ENCODE data around the gene FN3KRP. TPM values are rescaled to one million over a fixed set of nuclear protein-coding genes. Genes with fewer than 3 reads are reported as not detected.

The FN3KRP gene
- total RNA-seq, 1 donor, result 7.2 TPM

- H3K4me1 ChIP-seq (ENCODE audit: insufficient read depth, low read length), result peaks cover 16% of the 10 kb centered on the region
- no peak overlapping the region for H3K4me3 ChIP-seq (ENCODE audit: low read length)
These were observed 18.8 kb upstream of the FN3KRP start for GRCh38 chr17:82697808-82698064.

GRCh38 chr17:82698065-82698973, 18.2 kb upstream of the FN3KRP start, which contains the start of gene RAB40B:
RAB40B (minus strand) TSS chr17:82698698; CDS start chr17:82698596, 102 bp downstream.
- H3K4me1 ChIP-seq (ENCODE audit: insufficient read depth, low read length), result peaks cover 16% of the 10 kb centered on the region
- H3K9me3 ChIP-seq (ENCODE audit: low read depth, low read length), result no peaks in the 10 kb centered on the region
- peak within 1 kb of the TSS; percentile 38 for H3K4me3 ChIP-seq (ENCODE audit: low read length)
- H3K27me3 ChIP-seq (ENCODE audit: insufficient read depth, low read length), result peaks cover 5% of the 10 kb centered on the region

More at GRCh38 chr17:82697808-82698064, 18.8 kb upstream of the FN3KRP start:
- H3K9me3 ChIP-seq (ENCODE audit: low read depth, low read length), result no peaks in the 10 kb centered on the region
- H3K27me3 ChIP-seq (ENCODE audit: insufficient read depth, low read length), result peaks cover 5% of the 10 kb centered on the region

GRCh38 chr17:82698974-82699442, 17.5 kb upstream of the FN3KRP start:
- H3K4me3 ChIP-seq (ENCODE audit: low read length), result peak overlapping the region; percentile 36
- H3K9me3 ChIP-seq (ENCODE audit: low read depth, low read length), result no peaks in the 10 kb centered on the region
- H3K4me1 ChIP-seq (ENCODE audit: insufficient read depth, low read length), result peaks cover 16% of the 10 kb centered on the region
- peaks cover 5% of the 10 kb centered on the region for H3K27me3 ChIP-seq (ENCODE audit: insufficient read depth, low read length)

- peaks cover 5% of the 10 kb centered on the region for H3K27me3 ChIP-seq (ENCODE audit: insufficient read depth, low read length)
- H3K9me3 ChIP-seq (ENCODE audit: low read depth, low read length), result no peaks in the 10 kb centered on the region
- H3K4me3 ChIP-seq (ENCODE audit: low read length), result no peak overlapping the region
- peaks cover 16% of the 10 kb centered on the region for H3K4me1 ChIP-seq (ENCODE audit: insufficient read depth, low read length)
These were observed 17.0 kb upstream of the FN3KRP start for GRCh38 chr17:82699551-82699950.

- peaks cover under 1% of the 10 kb centered on the region for H3K27me3 ChIP-seq (ENCODE audit: insufficient read depth, low read length)
- H3K4me1 ChIP-seq (ENCODE audit: insufficient read depth, low read length), result peaks cover 12% of the 10 kb centered on the region
- H3K4me3 ChIP-seq (ENCODE audit: low read length), result no peak overlapping the region
- no peaks in the 10 kb centered on the region for H3K9me3 ChIP-seq (ENCODE audit: low read depth, low read length)
These were observed 14.1 kb upstream of the FN3KRP start for GRCh38 chr17:82702231-82702927.

GRCh38 chr17:82703036-82703745, 13.3 kb upstream of the FN3KRP start:
- no peaks in the 10 kb centered on the region for H3K9me3 ChIP-seq (ENCODE audit: low read depth, low read length)

GRCh38 chr17:82703935-82704865, 12.3 kb upstream of the FN3KRP start:
- Histone ChIP-seq H3K9me3 (ENCODE audit: low read depth, low read length) (no peaks in the 10 kb centered on the region), H3K4me1 (ENCODE audit: insufficient read depth, low read length) (peaks cover 2% of the 10 kb centered on the region), H3K27me3 (ENCODE audit: insufficient read depth, low read length) (no peaks in the 10 kb centered on the region), H3K4me3 (ENCODE audit: low read length) (no peak overlapping the region)

More at GRCh38 chr17:82703036-82703745, 13.3 kb upstream of the FN3KRP start:
- no peaks in the 10 kb centered on the region for H3K27me3 ChIP-seq (ENCODE audit: insufficient read depth, low read length)
- H3K4me1 ChIP-seq (ENCODE audit: insufficient read depth, low read length), result peaks cover 5% of the 10 kb centered on the region
- no peak overlapping the region for H3K4me3 ChIP-seq (ENCODE audit: low read length)

GRCh38 chr17:82704886-82705285, 11.6 kb upstream of the FN3KRP start:
- no peak overlapping the region for H3K4me3 ChIP-seq (ENCODE audit: low read length)
- H3K9me3 ChIP-seq (ENCODE audit: low read depth, low read length), result no peaks in the 10 kb centered on the region
- no peaks in the 10 kb centered on the region for H3K4me1 ChIP-seq (ENCODE audit: insufficient read depth, low read length)
- no peaks in the 10 kb centered on the region for H3K27me3 ChIP-seq (ENCODE audit: insufficient read depth, low read length)

GRCh38 chr17:82705756-82706155, 10.8 kb upstream of the FN3KRP start:
- H3K27me3 ChIP-seq (ENCODE audit: insufficient read depth, low read length), result no peaks in the 10 kb centered on the region
- no peaks in the 10 kb centered on the region for H3K4me1 ChIP-seq (ENCODE audit: insufficient read depth, low read length)
- H3K4me3 ChIP-seq (ENCODE audit: low read length), result no peak overlapping the region
- no peaks in the 10 kb centered on the region for H3K9me3 ChIP-seq (ENCODE audit: low read depth, low read length)

GRCh38 chr17:82709024-82709675, 7.4 kb upstream of the FN3KRP start:
- no peaks in the 10 kb centered on the region for H3K27me3 ChIP-seq (ENCODE audit: insufficient read depth, low read length)
- no peaks in the 10 kb centered on the region for H3K4me1 ChIP-seq (ENCODE audit: insufficient read depth, low read length)
- H3K4me3 ChIP-seq (ENCODE audit: low read length), result no peak overlapping the region
- no peaks in the 10 kb centered on the region for H3K9me3 ChIP-seq (ENCODE audit: low read depth, low read length)

- H3K9me3 ChIP-seq (ENCODE audit: low read depth, low read length), result no peaks in the 10 kb centered on the region
- no peaks in the 10 kb centered on the region for H3K4me1 ChIP-seq (ENCODE audit: insufficient read depth, low read length)
- H3K4me3 ChIP-seq (ENCODE audit: low read length), result no peak overlapping the region
- no peaks in the 10 kb centered on the region for H3K27me3 ChIP-seq (ENCODE audit: insufficient read depth, low read length)
These were observed 6.6 kb upstream of the FN3KRP start for GRCh38 chr17:82709676-82710498.

- Histone ChIP-seq H3K9me3 (ENCODE audit: low read depth, low read length) (no peaks in the 10 kb centered on the region), H3K4me1 (ENCODE audit: insufficient read depth, low read length) (peaks cover under 1% of the 10 kb centered on the region), H3K27me3 (ENCODE audit: insufficient read depth, low read length) (no peaks in the 10 kb centered on the region), H3K4me3 (ENCODE audit: low read length) (no peak overlapping the region)
These were observed 5.8 kb upstream of the FN3KRP start for GRCh38 chr17:82710499-82711232.
